Stimulated activated CD4-positive, alpha-beta T cell treated with anti-CD3 and anti-CD28 coated beads, Interleukin-15, amount 100 ng/mL, for 24 hours (primary cell): ENCODE data around the gene KRTAP21-1.
"Not testable (repeated sequence)": the region's sequence is repeated elsewhere in the genome, so short reads cannot be mapped to it uniquely, and the experiment has no call there.

Source experiments
- DNase-seq: peaks from one replicate; pipeline ENCODE4 v3.0.0-alpha.2; 2020

Gene KRTAP21-1

GRCh38 chr21:30755328-30755727 lies at the start of gene KRTAP21-1:
Gene KRTAP21-1, minus strand, starts transcription at chr21:30755428. Its CDS starts 50 bp downstream, at chr21:30755378.
- not testable (repeated sequence) for DNase-seq

DNA sequence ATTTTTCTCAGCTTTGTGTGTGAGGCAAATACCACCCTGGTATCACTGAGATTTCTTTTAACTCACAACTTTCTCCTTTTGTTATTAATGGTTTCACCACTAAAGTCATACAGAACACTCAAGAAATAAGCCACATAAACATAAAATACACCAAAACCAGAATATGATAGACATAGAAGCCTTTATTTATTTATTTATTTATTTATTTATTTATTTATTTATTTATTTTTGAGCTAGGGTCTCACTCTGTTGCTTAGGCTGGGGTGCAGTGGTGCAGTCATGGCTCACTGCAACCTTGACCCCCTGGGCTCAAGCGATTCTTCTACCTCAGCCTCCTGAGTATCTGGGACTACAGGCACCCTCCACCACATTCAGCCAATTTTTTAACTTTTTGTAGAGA lies 45.4 kb upstream of the KRTAP21-1 start:
- no peak for DNase-seq

DNA sequence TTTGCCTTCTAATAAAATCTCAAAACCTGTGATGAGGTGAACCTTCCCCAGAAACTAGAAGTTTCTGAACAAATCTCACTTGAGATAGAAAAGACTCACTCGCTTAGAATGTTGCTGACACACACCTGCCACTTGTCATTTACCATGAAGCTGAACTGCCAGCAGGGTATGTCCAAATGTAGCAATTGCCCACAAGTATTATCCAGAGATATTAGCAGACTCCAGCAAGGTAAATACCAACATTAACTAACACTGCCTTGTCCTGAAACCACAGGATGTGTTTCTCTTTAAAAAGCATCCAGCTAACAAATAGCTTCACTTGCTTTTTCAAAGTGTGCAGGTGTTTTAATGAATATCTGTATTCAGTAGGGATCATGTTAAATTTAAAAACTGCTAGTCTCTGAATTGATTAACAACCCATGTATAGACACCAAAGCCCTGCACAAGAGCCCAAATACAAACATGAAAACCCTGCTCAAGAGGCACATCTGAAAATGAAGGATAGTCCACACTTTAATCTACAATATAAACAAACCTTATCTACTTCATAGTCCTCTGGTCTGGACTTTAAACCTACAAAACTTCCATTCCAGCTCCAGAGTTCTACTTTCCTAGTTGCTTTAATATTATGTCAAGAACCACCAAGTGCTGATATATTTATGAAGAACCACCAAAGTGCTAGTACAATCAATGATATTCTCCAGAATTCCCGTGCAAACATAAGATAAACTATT lies 38.5 kb upstream of the KRTAP21-1 start:
- no peak for DNase-seq

DNA sequence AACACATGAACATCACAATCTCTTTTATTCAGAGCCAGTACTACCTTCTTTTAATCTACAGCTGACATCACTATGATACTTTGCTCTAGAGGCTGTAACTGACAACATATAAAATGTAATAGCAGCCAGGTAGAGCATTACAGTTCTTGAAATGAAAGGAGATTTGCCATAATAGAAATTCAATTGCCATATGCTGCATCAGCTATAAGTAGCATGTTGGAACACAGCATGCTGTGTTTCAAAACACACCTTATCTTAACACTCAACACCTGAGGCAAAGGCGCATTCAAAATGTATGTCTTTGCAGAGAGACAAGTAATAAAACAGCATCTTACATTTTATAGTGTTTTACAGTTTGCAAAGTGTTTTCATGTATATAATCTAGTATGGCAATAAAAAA lies 24.0 kb upstream of the KRTAP21-1 start:
- no peak for DNase-seq

GRCh38 chr21:30769724-30770431 lies 14.7 kb upstream of the KRTAP21-1 start:
- DNase-seq: no peak

- no peak for DNase-seq
Measured at GRCh38 chr21:30760776-30761175, 5.5 kb upstream of the KRTAP21-1 start.

DNA sequence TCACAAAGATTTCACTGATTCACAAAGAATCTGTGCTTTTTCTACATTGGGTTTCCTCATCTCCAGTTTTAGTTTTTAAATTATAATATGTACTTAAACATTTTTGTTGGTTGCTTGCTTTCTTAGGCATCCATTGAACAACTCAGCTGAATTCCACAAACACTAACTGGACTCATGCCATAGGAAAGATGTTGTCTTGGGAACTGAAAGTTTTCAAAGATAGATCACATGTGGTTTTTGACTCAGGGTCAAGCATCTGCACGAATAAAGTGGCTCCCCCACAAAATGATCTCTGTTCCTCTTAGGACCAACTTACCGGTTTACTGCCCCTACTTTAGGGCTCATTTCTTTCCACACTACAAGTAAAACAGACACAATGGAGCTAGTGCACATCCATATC lies 3.1 kb upstream of the KRTAP21-1 start:
- no peak for DNase-seq

GRCh38 chr21:30747159-30747558 lies 8.1 kb downstream of the KRTAP21-1 start, which contains the start of gene KRTAP21-2:
Gene KRTAP21-2, minus strand, starts transcription at chr21:30747259. Its CDS starts 57 bp downstream, at chr21:30747202.
- no peak for DNase-seq

GRCh38 chr21:30740462-30740861 lies 14.8 kb downstream of the KRTAP21-1 start:
- DNase-seq: no peak

DNA sequence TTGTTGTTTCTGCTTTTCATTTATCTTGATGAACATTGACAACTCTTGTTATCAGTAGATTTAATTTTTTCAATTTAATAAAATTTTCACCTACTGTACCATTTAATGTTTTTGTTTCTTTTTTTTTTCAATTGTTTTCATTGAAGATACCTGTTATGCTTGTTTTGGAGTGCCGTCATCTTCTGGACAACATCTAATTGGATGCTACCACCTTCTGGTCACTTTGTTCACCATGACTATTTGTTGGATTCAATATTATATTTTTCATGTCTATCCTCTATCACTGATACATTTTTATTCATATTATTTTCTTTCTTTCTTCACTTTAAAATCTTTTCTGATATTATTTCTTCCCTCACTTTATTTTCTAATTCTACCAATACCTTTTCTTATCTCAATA lies 22.2 kb downstream of the KRTAP21-1 start:
- no peak for DNase-seq

DNA sequence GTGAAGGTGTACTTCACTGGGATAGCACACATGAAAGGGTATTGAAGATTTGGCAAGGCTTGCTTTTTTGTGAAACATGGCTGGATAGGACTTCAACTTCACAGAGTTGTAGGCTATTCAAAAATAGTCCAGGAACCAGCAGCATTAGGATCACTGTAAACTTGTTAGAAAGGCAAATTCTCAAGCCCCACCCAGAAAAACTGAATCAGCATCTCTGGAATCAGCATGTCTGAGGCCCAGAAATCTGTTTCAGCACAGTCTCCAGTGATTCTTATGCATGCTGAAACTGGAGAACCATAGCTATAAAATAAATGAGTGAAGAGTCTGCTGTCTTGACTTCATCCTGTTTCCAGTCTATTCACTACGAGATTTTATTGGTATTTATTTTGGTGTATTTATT lies 28.5 kb downstream of the KRTAP21-1 start:
- DNase-seq: no peak

DNA sequence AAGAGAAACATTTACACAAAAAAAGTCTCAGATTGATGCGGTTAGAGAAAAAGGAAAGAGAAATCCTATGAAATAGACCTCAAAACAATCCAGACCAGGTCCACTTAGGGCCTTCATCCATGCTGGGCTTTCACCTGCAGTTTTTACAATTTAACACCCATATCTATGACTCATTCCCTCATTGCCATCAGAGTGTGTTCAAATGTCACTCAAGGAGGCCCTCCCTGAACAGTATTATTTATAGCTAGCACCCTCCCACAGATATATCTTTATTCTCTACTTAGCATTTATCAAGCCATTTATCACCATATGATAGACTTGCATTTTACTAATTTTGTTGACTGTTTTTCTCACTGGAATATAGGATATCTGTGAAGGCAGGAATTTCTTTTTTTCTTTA lies 35.8 kb downstream of the KRTAP21-1 start:
- DNase-seq: no peak

- peak; percentile 31 for DNase-seq
Measured at GRCh38 chr21:30718239-30718909, 36.9 kb downstream of the KRTAP21-1 start, which contains the start of gene KRTAP21-3. Gene KRTAP21-3, minus strand, starts transcription at chr21:30718777. Its CDS starts 18 bp downstream, at chr21:30718759.

DNA sequence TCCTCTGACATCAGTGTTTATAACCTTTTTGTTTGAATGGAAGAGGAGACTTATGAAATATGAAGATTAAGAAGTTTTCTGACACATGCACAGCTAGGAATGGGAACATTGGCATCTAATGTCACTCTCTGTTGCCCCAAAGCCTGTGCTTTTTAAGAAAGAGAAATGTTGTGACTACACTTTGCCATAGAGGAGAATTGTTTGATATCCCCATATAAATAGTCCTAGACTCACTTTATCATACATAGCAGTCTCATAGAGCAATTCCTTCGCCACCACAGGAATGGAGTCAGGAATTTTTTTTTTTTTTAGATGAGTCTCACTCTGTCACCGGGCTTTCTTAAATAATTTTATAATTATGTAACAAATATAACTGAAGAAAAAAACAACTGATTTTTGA lies 38.1 kb downstream of the KRTAP21-1 start:
- no peak for DNase-seq

- no peak for DNase-seq
Measured at GRCh38 chr21:30714946-30715345, 40.3 kb downstream of the KRTAP21-1 start.

DNA sequence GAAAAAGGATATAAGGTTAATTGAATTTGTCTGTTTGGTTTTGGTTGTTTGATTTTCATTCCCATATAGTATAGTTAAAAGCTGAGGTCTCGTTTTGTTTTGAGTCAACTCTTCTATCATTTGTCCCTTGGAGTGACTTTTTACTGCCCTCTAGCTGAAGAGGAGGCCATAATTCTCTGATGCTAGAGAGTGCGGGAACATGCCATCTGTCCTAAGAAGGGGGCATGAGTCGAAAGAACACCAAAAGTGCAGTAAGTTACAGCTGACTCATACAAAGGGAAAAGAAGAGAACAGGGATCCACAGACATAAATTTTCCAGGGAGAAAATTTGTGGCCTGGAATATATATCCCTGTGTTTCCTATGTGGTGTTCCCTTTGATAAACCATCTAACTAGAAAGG lies 40.8 kb downstream of the KRTAP21-1 start:
- no peak for DNase-seq

DNA sequence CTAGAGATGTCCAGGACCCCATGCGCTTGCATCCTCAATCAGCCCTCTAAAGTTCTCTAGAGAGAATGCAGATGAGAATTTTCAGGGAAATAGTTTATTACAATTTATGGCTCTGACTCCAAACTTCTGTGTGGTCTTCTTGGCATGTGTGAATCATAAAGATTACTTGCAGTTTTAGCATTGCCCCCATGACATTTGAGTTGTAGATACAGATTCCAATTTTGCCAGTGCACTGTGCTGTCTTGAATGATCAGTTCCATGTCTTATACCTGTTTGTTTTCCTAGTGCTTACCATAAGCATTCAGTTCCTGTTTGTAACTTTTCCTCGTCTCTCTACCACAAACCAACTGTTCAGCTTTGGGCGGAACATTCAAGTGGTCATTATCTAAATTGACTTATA lies 41.5 kb downstream of the KRTAP21-1 start:
- no peak for DNase-seq

GRCh38 chr21:30710499-30710898 lies 44.7 kb downstream of the KRTAP21-1 start:
- DNase-seq: peak; percentile 36

DNA sequence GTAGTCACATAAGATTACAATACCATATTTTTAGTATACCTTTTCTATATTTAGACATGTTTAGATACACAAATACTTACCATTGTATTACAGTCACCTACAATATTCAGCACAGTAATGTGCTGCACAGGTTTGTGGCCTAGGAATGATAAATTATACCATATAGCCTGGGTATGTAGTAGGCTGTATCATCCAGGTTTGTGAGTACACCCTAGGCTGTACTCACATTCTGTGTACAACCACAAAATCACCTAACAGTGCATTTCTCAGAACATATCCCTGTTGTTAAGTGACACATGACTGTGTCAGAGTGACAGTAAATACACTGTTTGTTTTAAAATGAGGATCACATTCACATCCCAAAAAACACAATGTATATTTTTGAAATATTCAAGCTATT lies 47.8 kb downstream of the KRTAP21-1 start:
- no peak for DNase-seq
